Glutamatergic neuron (in vitro differentiated cells): ENCODE measurements around the gene CDC45. TPM values are rescaled to one million over a fixed set of nuclear protein-coding genes. Genes with fewer than 3 reads are reported as not detected.

ENCODE experiments used
- DNase-seq: peaks from one replicate; pipeline ENCODE4 v3.0.0; 2022
- H3K27ac Mint-ChIP-seq: one replicate; pipeline ENCODE4 v1.8.0; 2020; ENCODE audit warnings: mild to moderate bottlenecking, mixed read lengths, inconsistent platforms; ENCODE audit not compliant: unreplicated experiment
- H3K27me3 Mint-ChIP-seq: one replicate; pipeline ENCODE4 v1.8.0; 2020; ENCODE audit warnings: mild to moderate bottlenecking, moderate library complexity, mixed read lengths, inconsistent platforms; ENCODE audit not compliant: unreplicated experiment
- H3K36me3 Mint-ChIP-seq: one replicate; pipeline ENCODE4 v1.8.0; 2020; ENCODE audit warnings: mild to moderate bottlenecking, mixed read lengths, inconsistent platforms; ENCODE audit not compliant: unreplicated experiment
- H3K4me1 Mint-ChIP-seq: one replicate; pipeline ENCODE4 v1.8.0; 2020; ENCODE audit warnings: mild to moderate bottlenecking, low read depth, mixed read lengths, inconsistent platforms; ENCODE audit not compliant: unreplicated experiment
- H3K4me3 Mint-ChIP-seq: one replicate; pipeline ENCODE4 v1.8.0; 2020; ENCODE audit warnings: mild to moderate bottlenecking, mixed read lengths, inconsistent platforms; ENCODE audit not compliant: unreplicated experiment
- H3K9me3 Mint-ChIP-seq: one replicate; pipeline ENCODE4 v1.8.0; 2020; ENCODE audit warnings: mild to moderate bottlenecking, moderate library complexity, mixed read lengths, inconsistent platforms; ENCODE audit not compliant: unreplicated experiment
- total RNA-seq: library from RNA; stranded (reverse); fragmentation: NEBNext Ultra II Directional; extraction: Animal tissue kit (Norgen Biotek cat#: 25700); gene quantifications from one replicate; pipeline ENCODE4 v1.2.1, GENCODE V29; 2021; ENCODE audit not compliant: unreplicated experiment
- TF ChIP-seq, protein P1 (sequence below): fragments of 200-600 bp; sonication (generic); IDR thresholded peaks from one replicate; pipeline ENCODE4 v1.5.0; 2021; ENCODE audit not compliant: partially characterized antibody, unreplicated experiment

CDC45 gene
- total RNA-seq, 1 donor from 2014 or later, result 3.5 TPM

DNA sequence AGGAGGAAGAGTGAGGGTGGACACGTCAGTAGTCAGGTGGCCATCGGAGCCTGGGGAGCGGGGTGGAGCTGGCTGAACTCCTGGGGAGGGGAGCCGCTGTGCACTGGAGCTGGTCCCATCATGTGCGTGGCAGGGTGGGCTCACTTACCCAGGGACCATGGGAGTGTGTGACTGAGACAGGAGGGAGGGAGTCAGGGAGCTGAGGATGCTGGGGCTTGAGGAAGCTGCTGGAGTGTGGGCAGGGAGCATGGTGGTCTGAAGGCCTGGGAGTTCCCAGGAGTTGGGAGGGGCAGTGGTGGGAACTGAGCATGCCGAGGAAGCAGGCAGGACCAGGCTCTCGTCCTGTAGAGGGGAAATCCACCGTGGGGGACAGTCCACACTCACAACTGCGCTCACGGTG, 26.5 kb downstream of the CDC45 start:
- no peak overlapping the region for H3K4me3 Mint-ChIP-seq
- no peaks in the 10 kb centered on the region for H3K36me3 Mint-ChIP-seq
- H3K9me3 Mint-ChIP-seq, result no peaks in the 10 kb centered on the region
- TF ChIP-seq, protein P1, sequence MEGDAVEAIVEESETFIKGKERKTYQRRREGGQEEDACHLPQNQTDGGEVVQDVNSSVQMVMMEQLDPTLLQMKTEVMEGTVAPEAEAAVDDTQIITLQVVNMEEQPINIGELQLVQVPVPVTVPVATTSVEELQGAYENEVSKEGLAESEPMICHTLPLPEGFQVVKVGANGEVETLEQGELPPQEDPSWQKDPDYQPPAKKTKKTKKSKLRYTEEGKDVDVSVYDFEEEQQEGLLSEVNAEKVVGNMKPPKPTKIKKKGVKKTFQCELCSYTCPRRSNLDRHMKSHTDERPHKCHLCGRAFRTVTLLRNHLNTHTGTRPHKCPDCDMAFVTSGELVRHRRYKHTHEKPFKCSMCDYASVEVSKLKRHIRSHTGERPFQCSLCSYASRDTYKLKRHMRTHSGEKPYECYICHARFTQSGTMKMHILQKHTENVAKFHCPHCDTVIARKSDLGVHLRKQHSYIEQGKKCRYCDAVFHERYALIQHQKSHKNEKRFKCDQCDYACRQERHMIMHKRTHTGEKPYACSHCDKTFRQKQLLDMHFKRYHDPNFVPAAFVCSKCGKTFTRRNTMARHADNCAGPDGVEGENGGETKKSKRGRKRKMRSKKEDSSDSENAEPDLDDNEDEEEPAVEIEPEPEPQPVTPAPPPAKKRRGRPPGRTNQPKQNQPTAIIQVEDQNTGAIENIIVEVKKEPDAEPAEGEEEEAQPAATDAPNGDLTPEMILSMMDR, result no peak
- peaks cover 8% of the 10 kb centered on the region for H3K4me1 Mint-ChIP-seq
- H3K27me3 Mint-ChIP-seq, result peaks cover 3% of the 10 kb centered on the region
- no peak overlapping the region for H3K27ac Mint-ChIP-seq
- DNase-seq, result no peak

DNA sequence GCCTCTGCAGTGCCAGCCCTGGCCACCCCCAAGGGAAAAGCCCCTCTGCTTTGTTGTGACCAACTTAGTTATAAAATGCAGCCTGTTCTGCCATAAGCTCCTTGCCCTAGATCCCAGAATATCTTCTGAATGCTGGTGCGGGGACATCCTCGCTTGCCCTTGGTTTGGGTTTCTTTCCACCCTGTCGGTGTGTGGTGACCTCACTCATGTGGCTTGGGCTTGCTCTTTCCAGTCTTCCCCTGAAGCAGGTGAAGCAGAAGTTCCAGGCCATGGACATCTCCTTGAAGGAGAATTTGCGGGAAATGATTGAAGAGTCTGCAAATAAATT, 27.8 kb downstream of the CDC45 start:
- Mint-ChIP-seq H3K4me3 (no peak overlapping the region), H3K36me3 (no peaks in the 10 kb centered on the region), H3K9me3 (no peaks in the 10 kb centered on the region), H3K4me1 (peaks cover 8% of the 10 kb centered on the region), H3K27me3 (peaks cover 3% of the 10 kb centered on the region), H3K27ac (no peak overlapping the region)
- DNase-seq, result no peak
- TF ChIP-seq, protein P1, result no peak

DNA sequence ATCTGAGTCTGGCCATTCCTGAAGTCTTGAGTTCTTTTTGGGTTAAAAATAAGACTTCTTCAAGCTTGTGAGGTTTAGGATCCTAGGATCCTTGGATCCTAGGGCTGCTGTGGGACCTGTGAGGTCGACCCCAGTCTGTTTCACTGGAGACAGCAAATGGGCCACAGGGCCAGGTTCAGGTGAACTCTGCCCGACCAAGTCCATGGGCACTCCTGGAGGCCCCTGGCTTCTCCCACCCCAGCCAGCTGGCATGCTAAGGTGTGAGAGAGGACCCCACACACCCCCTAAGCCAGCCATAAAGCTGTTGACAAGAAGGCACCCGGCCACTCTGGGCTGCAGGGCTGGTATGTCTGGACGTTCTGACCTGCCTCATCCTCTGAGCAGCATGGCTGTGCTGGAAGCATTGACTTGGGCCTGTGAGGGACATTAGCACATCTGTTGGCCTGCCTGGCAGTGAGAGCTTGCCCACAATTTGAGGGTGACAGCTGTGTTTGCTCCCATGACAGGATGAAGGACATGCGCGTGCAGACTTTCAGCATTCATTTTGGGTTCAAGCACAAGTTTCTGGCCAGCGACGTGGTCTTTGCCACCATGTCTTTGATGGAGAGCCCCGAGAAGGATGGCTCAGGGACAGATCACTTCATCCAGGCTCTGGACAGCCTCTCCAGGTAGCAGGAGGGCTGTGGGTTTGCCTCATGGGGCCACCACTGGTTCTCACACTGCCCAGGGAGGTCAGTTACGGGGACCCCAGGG, 28.5 kb downstream of the CDC45 start:
- DNase-seq, result no peak
- Mint-ChIP-seq H3K36me3 (peaks cover 2% of the 10 kb centered on the region), H3K27me3 (peaks cover 3% of the 10 kb centered on the region), H3K9me3 (no peaks in the 10 kb centered on the region), H3K4me3 (no peak overlapping the region), H3K27ac (no peak overlapping the region), H3K4me1 (peaks cover 8% of the 10 kb centered on the region)
- TF ChIP-seq, protein P1, result no peak

DNA sequence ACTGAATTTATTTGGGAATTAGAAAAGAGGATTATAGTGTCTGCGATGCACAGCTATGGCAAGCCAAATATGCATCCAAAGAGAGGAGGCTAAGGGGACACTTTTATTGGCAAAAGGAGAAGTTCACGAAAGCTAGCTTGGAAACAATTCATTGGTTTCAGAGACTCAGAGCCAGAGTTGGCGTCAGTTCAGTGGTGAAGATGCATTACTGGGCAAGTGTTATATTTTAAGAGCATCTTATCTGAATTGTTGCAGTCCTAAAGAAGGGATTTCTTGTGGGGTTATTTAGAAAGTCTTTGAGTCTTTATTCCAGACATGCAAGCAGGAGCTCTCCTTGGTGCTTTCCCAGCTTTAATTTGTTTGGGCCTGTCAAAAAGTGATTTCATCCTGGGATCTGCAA, 29.5 kb downstream of the CDC45 start:
- no peak overlapping the region for H3K27ac Mint-ChIP-seq
- H3K4me3 Mint-ChIP-seq, result no peak overlapping the region
- H3K4me1 Mint-ChIP-seq, result peaks cover 8% of the 10 kb centered on the region
- TF ChIP-seq, protein P1, result no peak
- peaks cover 6% of the 10 kb centered on the region for H3K36me3 Mint-ChIP-seq
- no peak for DNase-seq
- H3K9me3 Mint-ChIP-seq, result peaks cover 2% of the 10 kb centered on the region
- peaks cover 5% of the 10 kb centered on the region for H3K27me3 Mint-ChIP-seq

GRCh38 chr22:19509923-19510322, 30.2 kb downstream of the CDC45 start:
- Mint-ChIP-seq H3K27ac (no peak overlapping the region), H3K27me3 (peaks cover 9% of the 10 kb centered on the region), H3K4me3 (no peak overlapping the region), H3K9me3 (peaks cover 7% of the 10 kb centered on the region), H3K4me1 (peaks cover 14% of the 10 kb centered on the region), H3K36me3 (peaks cover 6% of the 10 kb centered on the region)
- TF ChIP-seq, protein P1, result no peak
- no peak for DNase-seq
